HepG2 (cell line): Measurements from ENCODE around the gene ZBTB7A. TPM values are rescaled to one million over a fixed set of nuclear protein-coding genes. Genes with fewer than 3 reads are reported as not detected.

Experiments used
- ATRX ChIP-seq: sonication (generic); formaldehyde crosslinking; IDR thresholded peaks from 2 replicates; pipeline ENCODE4 v1.4.0; 2020; ENCODE audit warnings: missing genetic modification reagents, borderline replicate concordance
- CHD4 ChIP-seq: fragments of 200-600 bp; sonication (generic); IDR thresholded peaks from 2 replicates; pipeline ENCODE4 v1.7.0; 2017; ENCODE audit warnings: mild to moderate bottlenecking, low read length, borderline replicate concordance
- DNMT1 ChIP-seq: sonication (generic); formaldehyde crosslinking; IDR thresholded peaks from 2 replicates; pipeline ENCODE4 v1.5.1; 2020; ENCODE audit warnings: mild to moderate bottlenecking, missing genetic modification reagents
- DR1 ChIP-seq: sonication (generic); formaldehyde crosslinking; IDR thresholded peaks from 2 replicates; pipeline ENCODE4 v1.8.0; 2021; ENCODE audit warnings: mild to moderate bottlenecking, missing genetic modification reagents, inconsistent platforms
- PCBP2 ChIP-seq: fragments of 200-400 bp; formaldehyde crosslinking; optimal IDR thresholded peaks from 2 replicates; pipeline ENCODE3; 2018; ENCODE audit warnings: low read length, low read depth; ENCODE audit not compliant: poor library complexity, severe bottlenecking
- PHF21A ChIP-seq: sonication (generic); formaldehyde crosslinking; IDR thresholded peaks from 2 replicates; pipeline ENCODE4 v1.5.0; 2020; ENCODE audit warnings: mild to moderate bottlenecking, missing genetic modification reagents
- PLRG1 ChIP-seq: fragments of 450-650 bp; conservative IDR thresholded peaks from 2 replicates; pipeline ENCODE4 v1.6.1; 2016
- POLR2G ChIP-seq: fragments of 200-400 bp; formaldehyde crosslinking; IDR thresholded peaks from 2 replicates; pipeline ENCODE4 v1.6.1; 2018; ENCODE audit warnings: mild to moderate bottlenecking, low read depth, low read length, moderate library complexity
- RCOR2 ChIP-seq: IDR thresholded peaks from 2 replicates; pipeline ENCODE4 v1.6.1; 2016; ENCODE audit warnings: missing biosample characterization, missing genetic modification reagents
- RELA ChIP-seq: sonication (generic); formaldehyde crosslinking; IDR thresholded peaks from 2 replicates; pipeline ENCODE4 v1.4.0; 2020; ENCODE audit warnings: missing genetic modification reagents
- SATB2 ChIP-seq: sonication (generic); formaldehyde crosslinking; IDR thresholded peaks from 2 replicates; pipeline ENCODE4 v1.5.0; 2020; ENCODE audit warnings: missing genetic modification reagents
- ZBTB7B ChIP-seq: sonication (generic); formaldehyde crosslinking; IDR thresholded peaks from 2 replicates; pipeline ENCODE4 v1.4.0; 2020; ENCODE audit warnings: missing genetic modification reagents
- ZFYVE20 ChIP-seq: sonication (generic); formaldehyde crosslinking; IDR thresholded peaks from 2 replicates; pipeline ENCODE4 v1.8.0; 2023; ENCODE audit warnings: low read depth, mild to moderate bottlenecking, moderate library complexity, missing genetic modification reagents, borderline replicate concordance
- ZNF17 ChIP-seq: sonication (generic); formaldehyde crosslinking; IDR thresholded peaks from 2 replicates; pipeline ENCODE4 v1.5.0; 2020; ENCODE audit warnings: mild to moderate bottlenecking, missing genetic modification reagents
- ZNF235 ChIP-seq: sonication (generic); formaldehyde crosslinking; IDR thresholded peaks from 2 replicates; pipeline ENCODE4 v1.8.1; 2023; ENCODE audit warnings: mild to moderate bottlenecking, missing genetic modification reagents, borderline replicate concordance
- ZNF446 ChIP-seq: sonication (generic); formaldehyde crosslinking; IDR thresholded peaks from 2 replicates; pipeline ENCODE4 v1.5.0; 2020; ENCODE audit warnings: mild to moderate bottlenecking, missing genetic modification reagents
- ZNF619 ChIP-seq: sonication (generic); formaldehyde crosslinking; IDR thresholded peaks from 2 replicates; pipeline ENCODE4 v1.4.0; 2020; ENCODE audit warnings: mild to moderate bottlenecking, missing genetic modification reagents
- ZSCAN22 ChIP-seq: sonication (generic); formaldehyde crosslinking; IDR thresholded peaks from 2 replicates; pipeline ENCODE4 v1.4.0; 2020; ENCODE audit warnings: mild to moderate bottlenecking, missing genetic modification reagents
- polyA plus RNA-seq, 8 experiments: library from polyadenylated mRNA; depleted of rRNA in 3 of 8; stranded (reverse) in 7 of 8; unstranded in 1 of 8; fragments of >200 nt; fragmentation: Illumina TruSeq in 4 of 8; extraction: Trizol in 4 of 8; gene quantifications; 2 replicates each; pipeline versions ENCODE4 v1.2.1 to v1.2.3, GENCODE V29; 2011 to 2016; ENCODE audit warnings: low read depth in 4 of 8, missing spikeins in 1 of 8, mixed read lengths in 1 of 8; ENCODE audit not compliant: insufficient read depth in 1 of 8
- total RNA-seq, 5 experiments: library from RNA; depleted of rRNA; stranded (reverse); fragments of >200 nt; fragmentation: Illumina TruSeq; extraction: Trizol; gene quantifications; 2 replicates each; pipeline ENCODE4 v1.2.3, GENCODE V29; 2016; ENCODE audit warnings: low read depth in 1 of 5
- TF ChIP-seq, protein P1 (sequence below): sonication (generic); formaldehyde crosslinking; conservative IDR thresholded peaks from 2 replicates; pipeline ENCODE4 v1.8.0; 2022; ENCODE audit warnings: mild to moderate bottlenecking, moderate library complexity, missing genetic modification reagents
- TF ChIP-seq, protein P2 (sequence below): sonication (generic); formaldehyde crosslinking; IDR thresholded peaks from 2 replicates; pipeline ENCODE4 v1.8.0; 2022; ENCODE audit warnings: mild to moderate bottlenecking, missing genetic modification reagents, moderate library complexity
- TF ChIP-seq, protein P3 (sequence below): sonication (generic); formaldehyde crosslinking; IDR thresholded peaks from 2 replicates; pipeline ENCODE4 v1.4.0; 2020; ENCODE audit warnings: missing genetic modification reagents
- TF ChIP-seq, protein P4 (sequence below): sonication (generic); formaldehyde crosslinking; IDR thresholded peaks from 2 replicates; pipeline ENCODE4 v1.5.1; 2020; ENCODE audit warnings: missing genetic modification reagents, mild to moderate bottlenecking, borderline replicate concordance
- TF ChIP-seq, protein P5 (sequence below): IDR thresholded peaks from 2 replicates; pipeline ENCODE4 v1.6.1; 2016; ENCODE audit warnings: low read depth
- TF ChIP-seq, protein P6 (sequence below): IDR thresholded peaks from 2 replicates; pipeline ENCODE4 v1.6.1; 2016; ENCODE audit warnings: control low read depth

ZBTB7A gene
- total and polyA plus RNA-seq, 2 of the 13 experiments (the other 11 are each of a cell fraction or from before 2014, with no cell fraction given): 3.6 to 4.0 TPM

DNA sequence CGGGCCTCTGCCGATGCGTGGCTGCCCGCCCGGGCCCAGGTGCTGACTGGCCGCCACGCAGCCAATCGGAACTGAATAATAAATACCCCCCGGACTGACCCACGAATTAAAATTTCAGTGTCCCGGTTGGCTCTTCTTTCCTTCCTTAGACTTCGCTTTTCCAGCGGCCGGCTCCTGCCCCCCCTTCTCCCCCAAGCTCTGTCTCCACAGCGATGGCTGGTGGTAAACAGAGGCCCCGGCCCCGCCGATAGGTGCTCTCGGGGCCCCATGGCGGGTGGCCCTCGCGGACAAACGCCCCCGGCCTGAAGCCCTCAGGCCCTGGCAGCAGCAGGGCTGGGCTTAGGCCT is 2.6 kb downstream of the ZBTB7A start (continued):
- TF ChIP-seq, protein P1, sequence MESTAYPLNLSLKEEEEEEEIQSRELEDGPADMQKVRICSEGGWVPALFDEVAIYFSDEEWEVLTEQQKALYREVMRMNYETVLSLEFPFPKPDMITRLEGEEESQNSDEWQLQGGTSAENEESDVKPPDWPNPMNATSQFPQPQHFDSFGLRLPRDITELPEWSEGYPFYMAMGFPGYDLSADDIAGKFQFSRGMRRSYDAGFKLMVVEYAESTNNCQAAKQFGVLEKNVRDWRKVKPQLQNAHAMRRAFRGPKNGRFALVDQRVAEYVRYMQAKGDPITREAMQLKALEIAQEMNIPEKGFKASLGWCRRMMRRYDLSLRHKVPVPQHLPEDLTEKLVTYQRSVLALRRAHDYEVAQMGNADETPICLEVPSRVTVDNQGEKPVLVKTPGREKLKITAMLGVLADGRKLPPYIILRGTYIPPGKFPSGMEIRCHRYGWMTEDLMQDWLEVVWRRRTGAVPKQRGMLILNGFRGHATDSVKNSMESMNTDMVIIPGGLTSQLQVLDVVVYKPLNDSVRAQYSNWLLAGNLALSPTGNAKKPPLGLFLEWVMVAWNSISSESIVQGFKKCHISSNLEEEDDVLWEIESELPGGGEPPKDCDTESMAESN: no peak
- TF ChIP-seq RELA (CRISPR knock-in tag) (no peak), POLR2G (peak; percentile 27; the same call in 1 of the 2 replicates), DR1 (no peak), ZNF619 (CRISPR knock-in tag) (no peak), ATRX (CRISPR knock-in tag) (no peak), ZNF17 (CRISPR knock-in tag) (no peak), ZBTB7B (no peak), PLRG1 (no peak), PCBP2 (no peak), DNMT1 (CRISPR knock-in tag) (no peak), ZNF446 (CRISPR knock-in tag) (no peak), ZSCAN22 (CRISPR knock-in tag) (no peak), RCOR2 (no peak), PHF21A (CRISPR knock-in tag) (no peak), SATB2 (CRISPR knock-in tag) (no peak), ZFYVE20 (CRISPR knock-in tag) (no peak), ZNF235 (CRISPR knock-in tag) (no peak), CHD4 (no peak)
- TF ChIP-seq, protein P2, sequence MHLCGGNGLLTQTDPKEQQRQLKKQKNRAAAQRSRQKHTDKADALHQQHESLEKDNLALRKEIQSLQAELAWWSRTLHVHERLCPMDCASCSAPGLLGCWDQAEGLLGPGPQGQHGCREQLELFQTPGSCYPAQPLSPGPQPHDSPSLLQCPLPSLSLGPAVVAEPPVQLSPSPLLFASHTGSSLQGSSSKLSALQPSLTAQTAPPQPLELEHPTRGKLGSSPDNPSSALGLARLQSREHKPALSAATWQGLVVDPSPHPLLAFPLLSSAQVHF (CRISPR knock-in tag): no peak
- TF ChIP-seq, protein P3, sequence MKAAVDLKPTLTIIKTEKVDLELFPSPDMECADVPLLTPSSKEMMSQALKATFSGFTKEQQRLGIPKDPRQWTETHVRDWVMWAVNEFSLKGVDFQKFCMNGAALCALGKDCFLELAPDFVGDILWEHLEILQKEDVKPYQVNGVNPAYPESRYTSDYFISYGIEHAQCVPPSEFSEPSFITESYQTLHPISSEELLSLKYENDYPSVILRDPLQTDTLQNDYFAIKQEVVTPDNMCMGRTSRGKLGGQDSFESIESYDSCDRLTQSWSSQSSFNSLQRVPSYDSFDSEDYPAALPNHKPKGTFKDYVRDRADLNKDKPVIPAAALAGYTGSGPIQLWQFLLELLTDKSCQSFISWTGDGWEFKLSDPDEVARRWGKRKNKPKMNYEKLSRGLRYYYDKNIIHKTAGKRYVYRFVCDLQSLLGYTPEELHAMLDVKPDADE (CRISPR knock-in tag): no peak
- TF ChIP-seq, protein P4, sequence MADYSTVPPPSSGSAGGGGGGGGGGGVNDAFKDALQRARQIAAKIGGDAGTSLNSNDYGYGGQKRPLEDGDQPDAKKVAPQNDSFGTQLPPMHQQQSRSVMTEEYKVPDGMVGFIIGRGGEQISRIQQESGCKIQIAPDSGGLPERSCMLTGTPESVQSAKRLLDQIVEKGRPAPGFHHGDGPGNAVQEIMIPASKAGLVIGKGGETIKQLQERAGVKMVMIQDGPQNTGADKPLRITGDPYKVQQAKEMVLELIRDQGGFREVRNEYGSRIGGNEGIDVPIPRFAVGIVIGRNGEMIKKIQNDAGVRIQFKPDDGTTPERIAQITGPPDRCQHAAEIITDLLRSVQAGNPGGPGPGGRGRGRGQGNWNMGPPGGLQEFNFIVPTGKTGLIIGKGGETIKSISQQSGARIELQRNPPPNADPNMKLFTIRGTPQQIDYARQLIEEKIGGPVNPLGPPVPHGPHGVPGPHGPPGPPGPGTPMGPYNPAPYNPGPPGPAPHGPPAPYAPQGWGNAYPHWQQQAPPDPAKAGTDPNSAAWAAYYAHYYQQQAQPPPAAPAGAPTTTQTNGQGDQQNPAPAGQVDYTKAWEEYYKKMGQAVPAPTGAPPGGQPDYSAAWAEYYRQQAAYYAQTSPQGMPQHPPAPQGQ (CRISPR knock-in tag): 0 out of 2 replicates have a peak, but pooled peaks have one; percentile 39
- TF ChIP-seq, protein P5, sequence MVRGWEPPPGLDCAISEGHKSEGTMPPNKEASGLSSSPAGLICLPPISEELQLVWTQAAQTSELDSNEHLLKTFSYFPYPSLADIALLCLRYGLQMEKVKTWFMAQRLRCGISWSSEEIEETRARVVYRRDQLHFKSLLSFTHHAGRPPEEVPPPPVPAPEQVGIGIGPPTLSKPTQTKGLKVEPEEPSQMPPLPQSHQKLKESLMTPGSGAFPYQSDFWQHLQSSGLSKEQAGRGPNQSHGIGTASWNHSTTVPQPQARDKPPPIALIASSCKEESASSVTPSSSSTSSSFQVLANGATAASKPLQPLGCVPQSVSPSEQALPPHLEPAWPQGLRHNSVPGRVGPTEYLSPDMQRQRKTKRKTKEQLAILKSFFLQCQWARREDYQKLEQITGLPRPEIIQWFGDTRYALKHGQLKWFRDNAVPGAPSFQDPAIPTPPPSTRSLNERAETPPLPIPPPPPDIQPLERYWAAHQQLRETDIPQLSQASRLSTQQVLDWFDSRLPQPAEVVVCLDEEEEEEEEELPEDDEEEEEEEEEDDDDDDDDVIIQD (CRISPR knock-in tag): no peak
- TF ChIP-seq, protein P6, sequence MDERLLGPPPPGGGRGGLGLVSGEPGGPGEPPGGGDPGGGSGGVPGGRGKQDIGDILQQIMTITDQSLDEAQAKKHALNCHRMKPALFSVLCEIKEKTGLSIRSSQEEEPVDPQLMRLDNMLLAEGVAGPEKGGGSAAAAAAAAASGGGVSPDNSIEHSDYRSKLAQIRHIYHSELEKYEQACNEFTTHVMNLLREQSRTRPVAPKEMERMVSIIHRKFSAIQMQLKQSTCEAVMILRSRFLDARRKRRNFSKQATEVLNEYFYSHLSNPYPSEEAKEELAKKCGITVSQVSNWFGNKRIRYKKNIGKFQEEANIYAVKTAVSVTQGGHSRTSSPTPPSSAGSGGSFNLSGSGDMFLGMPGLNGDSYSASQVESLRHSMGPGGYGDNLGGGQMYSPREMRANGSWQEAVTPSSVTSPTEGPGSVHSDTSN (CRISPR knock-in tag): no peak
